HepG2 (cell line): ENCODE measurements around the gene B3GNT2. TPM values are rescaled to one million over a fixed set of nuclear protein-coding genes. Genes with fewer than 3 reads are reported as not detected.

ENCODE experiments used
- ARHGAP35 ChIP-seq: sonication (generic); formaldehyde crosslinking; IDR thresholded peaks from 2 replicates; pipeline ENCODE4 v1.9.0; 2022; ENCODE audit warnings: mild to moderate bottlenecking, inconsistent platforms, moderate library complexity, missing genetic modification reagents, borderline replicate concordance
- CEBPB ChIP-seq: IDR thresholded peaks from 2 replicates; pipeline ENCODE4 v1.6.1; 2011; ENCODE audit warnings: low read depth, low read length, improper control_type of control experiment, borderline replicate concordance
- HCFC1 ChIP-seq: fragments of 150-350 bp; IDR thresholded peaks from 2 replicates; pipeline ENCODE4 v1.6.1; 2014; ENCODE audit warnings: low read depth, low read length
- HDAC2 ChIP-seq: sonication (generic); formaldehyde crosslinking; IDR thresholded peaks from 2 replicates; pipeline ENCODE4 v1.4.0; 2020; ENCODE audit warnings: missing genetic modification reagents
- NFE2L1 ChIP-seq: sonication (generic); formaldehyde crosslinking; IDR thresholded peaks from 2 replicates; pipeline ENCODE4 v1.4.0; 2020; ENCODE audit warnings: missing genetic modification reagents, mild to moderate bottlenecking, borderline replicate concordance
- NONO ChIP-seq, 2 experiments: fragments of 450-650 bp in 1 of 2; sonication (generic) in 1 of 2; formaldehyde crosslinking in 1 of 2; IDR thresholded peaks in 1 of 2; conservative IDR thresholded peaks in 1 of 2; 2 replicates each; pipeline versions ENCODE4 v1.6.1 to v1.8.0; 2017 to 2022; ENCODE audit warnings: mild to moderate bottlenecking in 1 of 2, missing genetic modification reagents in 1 of 2, moderate library complexity in 1 of 2
- RAD51 ChIP-seq: fragments of 450-650 bp; IDR thresholded peaks from 2 replicates; pipeline ENCODE4 v1.6.1; 2016; ENCODE audit warnings: borderline replicate concordance
- SP5 ChIP-seq: IDR thresholded peaks from 2 replicates; pipeline ENCODE4 v1.6.1; 2016; ENCODE audit warnings: low read depth, borderline replicate concordance
- SRF ChIP-seq: IDR thresholded peaks from 2 replicates; pipeline ENCODE4 v1.6.1; 2011; ENCODE audit warnings: mild to moderate bottlenecking, low read depth, low read length, moderate library complexity
- XRCC5 ChIP-seq: fragments of 200-400 bp; formaldehyde crosslinking; optimal IDR thresholded peaks from 2 replicates; pipeline ENCODE3; 2017; ENCODE audit warnings: mild to moderate bottlenecking, low read length
- ZMAT3 ChIP-seq: sonication (generic); formaldehyde crosslinking; conservative IDR thresholded peaks from 2 replicates; pipeline ENCODE4 v1.7.0; 2021; ENCODE audit warnings: missing genetic modification reagents
- ZNF138 ChIP-seq: sonication (generic); formaldehyde crosslinking; IDR thresholded peaks from 2 replicates; pipeline ENCODE4 v1.5.0; 2020; ENCODE audit warnings: mild to moderate bottlenecking, low read depth, missing genetic modification reagents
- ZNF292 ChIP-seq: sonication (generic); formaldehyde crosslinking; IDR thresholded peaks from 2 replicates; pipeline ENCODE4 v1.8.1; 2022; ENCODE audit warnings: mild to moderate bottlenecking, low read depth, missing genetic modification reagents, borderline replicate concordance
- ZNF766 ChIP-seq: sonication (generic); formaldehyde crosslinking; IDR thresholded peaks from 2 replicates; pipeline ENCODE4 v1.5.0; 2020; ENCODE audit warnings: missing genetic modification reagents, borderline replicate concordance
- ZNF816 ChIP-seq: sonication (generic); formaldehyde crosslinking; IDR thresholded peaks from 2 replicates; pipeline ENCODE4 v1.8.0; 2022; ENCODE audit warnings: missing genetic modification reagents, mild to moderate bottlenecking, borderline replicate concordance
- ZSCAN31 ChIP-seq: sonication (generic); formaldehyde crosslinking; IDR thresholded peaks from 2 replicates; pipeline ENCODE4 v1.5.0; 2020; ENCODE audit warnings: low read depth, mild to moderate bottlenecking, missing genetic modification reagents
- polyA plus RNA-seq, 8 experiments: library from polyadenylated mRNA; depleted of rRNA in 3 of 8; stranded (reverse) in 7 of 8; unstranded in 1 of 8; fragments of >200 nt; fragmentation: Illumina TruSeq in 4 of 8; extraction: Trizol in 4 of 8; gene quantifications; 2 replicates each; pipeline versions ENCODE4 v1.2.1 to v1.2.3, GENCODE V29; 2011 to 2016; ENCODE audit warnings: low read depth in 4 of 8, missing spikeins in 1 of 8, mixed read lengths in 1 of 8; ENCODE audit not compliant: insufficient read depth in 1 of 8
- total RNA-seq, 5 experiments: library from RNA; depleted of rRNA; stranded (reverse); fragments of >200 nt; fragmentation: Illumina TruSeq; extraction: Trizol; gene quantifications; 2 replicates each; pipeline ENCODE4 v1.2.3, GENCODE V29; 2016; ENCODE audit warnings: low read depth in 1 of 5
- TF ChIP-seq, protein P1 (sequence below): sonication (generic); formaldehyde crosslinking; conservative IDR thresholded peaks from 2 replicates; pipeline ENCODE4 v1.4.0; 2020; ENCODE audit warnings: mild to moderate bottlenecking, missing genetic modification reagents, moderate library complexity
- TF ChIP-seq, protein P2 (sequence below): sonication (generic); formaldehyde crosslinking; IDR thresholded peaks from 2 replicates; pipeline ENCODE4 v1.4.0; 2020; ENCODE audit warnings: missing genetic modification reagents, borderline replicate concordance
- TF ChIP-seq, protein P3 (sequence below): IDR thresholded peaks from 2 replicates; pipeline ENCODE4 v1.6.1; 2016; ENCODE audit warnings: low read depth, borderline replicate concordance
- TF ChIP-seq, protein P4 (sequence below): IDR thresholded peaks from 2 replicates; pipeline ENCODE4 v1.4.0; 2020; ENCODE audit warnings: mild to moderate bottlenecking, missing genetic modification reagents

B3GNT2 gene
- total and polyA plus RNA-seq, 2 of the 13 experiments (the other 11 are each of a cell fraction or from before 2014, with no cell fraction given), result 26.3 to 28.5 TPM

DNA sequence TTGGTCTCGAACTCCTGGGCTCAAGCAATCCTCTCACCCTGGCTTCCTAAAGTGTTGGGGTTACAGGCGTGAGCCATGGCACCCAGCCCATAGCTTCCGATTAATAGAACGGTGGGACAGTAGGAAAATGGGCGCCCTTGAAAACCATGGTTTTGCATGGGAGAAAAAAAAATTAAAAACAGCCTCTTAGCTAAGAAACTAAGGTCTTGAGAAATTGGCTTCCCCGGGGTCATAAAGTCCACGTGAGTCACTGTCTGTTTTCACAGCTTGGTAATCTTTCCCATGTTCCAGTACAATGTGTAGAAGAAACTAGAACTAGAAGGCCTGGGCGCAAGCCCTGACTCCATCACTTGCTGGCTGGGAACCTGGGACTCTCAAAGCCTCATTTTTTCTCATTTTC lies 20.7 kb downstream of the B3GNT2 start (continued):
- TF ChIP-seq, protein P1, sequence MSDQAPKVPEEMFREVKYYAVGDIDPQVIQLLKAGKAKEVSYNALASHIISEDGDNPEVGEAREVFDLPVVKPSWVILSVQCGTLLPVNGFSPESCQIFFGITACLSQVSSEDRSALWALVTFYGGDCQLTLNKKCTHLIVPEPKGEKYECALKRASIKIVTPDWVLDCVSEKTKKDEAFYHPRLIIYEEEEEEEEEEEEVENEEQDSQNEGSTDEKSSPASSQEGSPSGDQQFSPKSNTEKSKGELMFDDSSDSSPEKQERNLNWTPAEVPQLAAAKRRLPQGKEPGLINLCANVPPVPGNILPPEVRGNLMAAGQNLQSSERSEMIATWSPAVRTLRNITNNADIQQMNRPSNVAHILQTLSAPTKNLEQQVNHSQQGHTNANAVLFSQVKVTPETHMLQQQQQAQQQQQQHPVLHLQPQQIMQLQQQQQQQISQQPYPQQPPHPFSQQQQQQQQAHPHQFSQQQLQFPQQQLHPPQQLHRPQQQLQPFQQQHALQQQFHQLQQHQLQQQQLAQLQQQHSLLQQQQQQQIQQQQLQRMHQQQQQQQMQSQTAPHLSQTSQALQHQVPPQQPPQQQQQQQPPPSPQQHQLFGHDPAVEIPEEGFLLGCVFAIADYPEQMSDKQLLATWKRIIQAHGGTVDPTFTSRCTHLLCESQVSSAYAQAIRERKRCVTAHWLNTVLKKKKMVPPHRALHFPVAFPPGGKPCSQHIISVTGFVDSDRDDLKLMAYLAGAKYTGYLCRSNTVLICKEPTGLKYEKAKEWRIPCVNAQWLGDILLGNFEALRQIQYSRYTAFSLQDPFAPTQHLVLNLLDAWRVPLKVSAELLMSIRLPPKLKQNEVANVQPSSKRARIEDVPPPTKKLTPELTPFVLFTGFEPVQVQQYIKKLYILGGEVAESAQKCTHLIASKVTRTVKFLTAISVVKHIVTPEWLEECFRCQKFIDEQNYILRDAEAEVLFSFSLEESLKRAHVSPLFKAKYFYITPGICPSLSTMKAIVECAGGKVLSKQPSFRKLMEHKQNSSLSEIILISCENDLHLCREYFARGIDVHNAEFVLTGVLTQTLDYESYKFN (CRISPR knock-in tag), result 0 out of 2 replicates have a peak, but pooled peaks have one; percentile 17
- TF ChIP-seq ZNF292 (CRISPR knock-in tag) (no peak), HDAC2 (CRISPR knock-in tag) (no peak), SP5 (CRISPR knock-in tag) (no peak), CEBPB (peak; percentile 44; the same call in 1 of the 2 replicates), ZSCAN31 (CRISPR knock-in tag) (no peak), ZNF816 (CRISPR knock-in tag) (no peak), ZNF138 (CRISPR knock-in tag) (no peak), XRCC5 (peak; percentile 13), SRF (no peak), HCFC1 (no peak), NONO (IDR thresholded peaks at IDR 0.05) (no peak), NONO (CRISPR knock-in tag; conservative IDR thresholded peaks at IDR 0.05) (no peak), ZNF766 (CRISPR knock-in tag) (no peak), ZMAT3 (CRISPR knock-in tag) (no peak), ARHGAP35 (CRISPR knock-in tag) (no peak), NFE2L1 (CRISPR knock-in tag) (no peak), RAD51 (no peak)
- TF ChIP-seq, protein P2, sequence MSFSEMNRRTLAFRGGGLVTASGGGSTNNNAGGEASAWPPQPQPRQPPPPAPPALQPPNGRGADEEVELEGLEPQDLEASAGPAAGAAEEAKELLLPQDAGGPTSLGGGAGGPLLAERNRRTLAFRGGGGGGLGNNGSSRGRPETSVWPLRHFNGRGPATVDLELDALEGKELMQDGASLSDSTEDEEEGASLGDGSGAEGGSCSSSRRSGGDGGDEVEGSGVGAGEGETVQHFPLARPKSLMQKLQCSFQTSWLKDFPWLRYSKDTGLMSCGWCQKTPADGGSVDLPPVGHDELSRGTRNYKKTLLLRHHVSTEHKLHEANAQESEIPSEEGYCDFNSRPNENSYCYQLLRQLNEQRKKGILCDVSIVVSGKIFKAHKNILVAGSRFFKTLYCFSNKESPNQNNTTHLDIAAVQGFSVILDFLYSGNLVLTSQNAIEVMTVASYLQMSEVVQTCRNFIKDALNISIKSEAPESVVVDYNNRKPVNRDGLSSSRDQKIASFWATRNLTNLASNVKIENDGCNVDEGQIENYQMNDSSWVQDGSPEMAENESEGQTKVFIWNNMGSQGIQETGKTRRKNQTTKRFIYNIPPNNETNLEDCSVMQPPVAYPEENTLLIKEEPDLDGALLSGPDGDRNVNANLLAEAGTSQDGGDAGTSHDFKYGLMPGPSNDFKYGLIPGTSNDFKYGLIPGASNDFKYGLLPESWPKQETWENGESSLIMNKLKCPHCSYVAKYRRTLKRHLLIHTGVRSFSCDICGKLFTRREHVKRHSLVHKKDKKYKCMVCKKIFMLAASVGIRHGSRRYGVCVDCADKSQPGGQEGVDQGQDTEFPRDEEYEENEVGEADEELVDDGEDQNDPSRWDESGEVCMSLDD (CRISPR knock-in tag), result no peak
- TF ChIP-seq, protein P3, sequence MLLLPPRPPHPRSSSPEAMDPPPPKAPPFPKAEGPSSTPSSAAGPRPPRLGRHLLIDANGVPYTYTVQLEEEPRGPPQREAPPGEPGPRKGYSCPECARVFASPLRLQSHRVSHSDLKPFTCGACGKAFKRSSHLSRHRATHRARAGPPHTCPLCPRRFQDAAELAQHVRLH, result no peak
- TF ChIP-seq, protein P4, sequence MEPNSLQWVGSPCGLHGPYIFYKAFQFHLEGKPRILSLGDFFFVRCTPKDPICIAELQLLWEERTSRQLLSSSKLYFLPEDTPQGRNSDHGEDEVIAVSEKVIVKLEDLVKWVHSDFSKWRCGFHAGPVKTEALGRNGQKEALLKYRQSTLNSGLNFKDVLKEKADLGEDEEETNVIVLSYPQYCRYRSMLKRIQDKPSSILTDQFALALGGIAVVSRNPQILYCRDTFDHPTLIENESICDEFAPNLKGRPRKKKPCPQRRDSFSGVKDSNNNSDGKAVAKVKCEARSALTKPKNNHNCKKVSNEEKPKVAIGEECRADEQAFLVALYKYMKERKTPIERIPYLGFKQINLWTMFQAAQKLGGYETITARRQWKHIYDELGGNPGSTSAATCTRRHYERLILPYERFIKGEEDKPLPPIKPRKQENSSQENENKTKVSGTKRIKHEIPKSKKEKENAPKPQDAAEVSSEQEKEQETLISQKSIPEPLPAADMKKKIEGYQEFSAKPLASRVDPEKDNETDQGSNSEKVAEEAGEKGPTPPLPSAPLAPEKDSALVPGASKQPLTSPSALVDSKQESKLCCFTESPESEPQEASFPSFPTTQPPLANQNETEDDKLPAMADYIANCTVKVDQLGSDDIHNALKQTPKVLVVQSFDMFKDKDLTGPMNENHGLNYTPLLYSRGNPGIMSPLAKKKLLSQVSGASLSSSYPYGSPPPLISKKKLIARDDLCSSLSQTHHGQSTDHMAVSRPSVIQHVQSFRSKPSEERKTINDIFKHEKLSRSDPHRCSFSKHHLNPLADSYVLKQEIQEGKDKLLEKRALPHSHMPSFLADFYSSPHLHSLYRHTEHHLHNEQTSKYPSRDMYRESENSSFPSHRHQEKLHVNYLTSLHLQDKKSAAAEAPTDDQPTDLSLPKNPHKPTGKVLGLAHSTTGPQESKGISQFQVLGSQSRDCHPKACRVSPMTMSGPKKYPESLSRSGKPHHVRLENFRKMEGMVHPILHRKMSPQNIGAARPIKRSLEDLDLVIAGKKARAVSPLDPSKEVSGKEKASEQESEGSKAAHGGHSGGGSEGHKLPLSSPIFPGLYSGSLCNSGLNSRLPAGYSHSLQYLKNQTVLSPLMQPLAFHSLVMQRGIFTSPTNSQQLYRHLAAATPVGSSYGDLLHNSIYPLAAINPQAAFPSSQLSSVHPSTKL (CRISPR knock-in tag), result 0 out of 2 replicates have a peak, but pooled peaks have one; percentile 16
